NCI-H446 (cell line): ENCODE results near the gene AHCYL1.

ENCODE experiments used
- DNase-seq, 2 experiments: peaks; one replicate each; lab custom pipeline; 2025; lab: John Stamatoyannopoulos, UW

Gene AHCYL1

GRCh38 chr1:110035236-110035752, 50.7 kb downstream of the AHCYL1 start:
- DNase-seq: no peak

GRCh38 chr1:110038271-110038670, 53.7 kb downstream of the AHCYL1 start:
- no peak for DNase-seq

GRCh38 chr1:110039641-110040040, 55.1 kb downstream of the AHCYL1 start:
- DNase-seq: no peak

- DNase-seq: no peak
Measured at GRCh38 chr1:110040548-110040947, 56.0 kb downstream of the AHCYL1 start.

- DNase-seq: no peak
Measured at GRCh38 chr1:110043016-110043415, 58.5 kb downstream of the AHCYL1 start.

GRCh38 chr1:110047463-110047862, 62.9 kb downstream of the AHCYL1 start:
- DNase-seq: no peak

GRCh38 chr1:110048240-110048639, 63.7 kb downstream of the AHCYL1 start:
- no peak for DNase-seq

GRCh38 chr1:110048923-110049601, 64.5 kb downstream of the AHCYL1 start:
- no peak for DNase-seq

GRCh38 chr1:110049801-110050601, 65.4 kb downstream of the AHCYL1 start:
- DNase-seq: no peak

GRCh38 chr1:110050602-110051261, 66.2 kb downstream of the AHCYL1 start:
- no peak for DNase-seq

- no peak for DNase-seq
Measured at GRCh38 chr1:110051262-110051648, 66.7 kb downstream of the AHCYL1 start.

- peak in 1 of 2 experiments; percentile 55 for DNase-seq
Measured at GRCh38 chr1:110053552-110054428, 69.2 kb downstream of the AHCYL1 start.

GRCh38 chr1:110055493-110056284, 71.1 kb downstream of the AHCYL1 start:
- DNase-seq: no peak

GRCh38 chr1:110056285-110056683, 71.7 kb downstream of the AHCYL1 start:
- DNase-seq: no peak

- peak in 1 of 2 experiments; percentile 22 for DNase-seq
Measured at GRCh38 chr1:110056776-110057175, 72.2 kb downstream of the AHCYL1 start.

GRCh38 chr1:110057963-110058518, 73.5 kb downstream of the AHCYL1 start:
- DNase-seq: no peak

- no peak for DNase-seq
Measured at GRCh38 chr1:110058591-110058990, 74.0 kb downstream of the AHCYL1 start.

GRCh38 chr1:110059133-110059863, 74.7 kb downstream of the AHCYL1 start:
- DNase-seq: no peak

GRCh38 chr1:110060034-110060661, 75.6 kb downstream of the AHCYL1 start:
- peak in 1 of 2 experiments; percentile 31 for DNase-seq
